ENCODE measurements around the gene UROC1. TPM values are rescaled to one million over a fixed set of nuclear protein-coding genes. Genes with fewer than 3 reads are reported as not detected.

Gene UROC1
- total RNA-seq, 1 donor from 2014 or later: not detected

DNA sequence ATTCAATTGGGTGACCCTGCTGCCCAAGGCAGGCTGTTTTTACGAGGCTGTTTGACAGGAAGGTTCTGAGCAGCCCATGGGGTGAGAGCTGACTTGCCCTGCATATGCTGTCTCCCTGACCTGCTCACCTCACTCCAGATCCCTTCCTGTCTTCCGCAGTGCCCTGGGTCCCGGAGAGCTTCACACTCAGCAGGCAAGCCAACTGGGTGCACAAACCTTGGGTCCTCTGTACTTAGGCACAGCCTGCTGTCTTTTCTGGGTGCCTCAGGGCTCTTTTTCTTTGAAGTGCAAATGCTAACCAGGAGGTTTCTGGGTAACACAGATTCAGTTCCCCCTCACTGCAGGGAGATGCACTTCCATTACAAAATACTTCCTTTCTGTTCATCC is 74.7 kb downstream of the UROC1 start:
- intact Hi-C loops (cut with DNase I): no loop called here
- Histone ChIP-seq H3K4me1 (no peaks in the 10 kb centered on the region), H3K36me3 (peaks cover 13 to 34% of the 10 kb centered on the region in 2 donors), H3K9me3 (no peaks in the 10 kb centered on the region), H3K4me3 (no peak overlapping the region), H3K27ac (no peak overlapping the region), H3K27me3 (no peaks in the 10 kb centered on the region)
- TF ChIP-seq, protein P1, sequence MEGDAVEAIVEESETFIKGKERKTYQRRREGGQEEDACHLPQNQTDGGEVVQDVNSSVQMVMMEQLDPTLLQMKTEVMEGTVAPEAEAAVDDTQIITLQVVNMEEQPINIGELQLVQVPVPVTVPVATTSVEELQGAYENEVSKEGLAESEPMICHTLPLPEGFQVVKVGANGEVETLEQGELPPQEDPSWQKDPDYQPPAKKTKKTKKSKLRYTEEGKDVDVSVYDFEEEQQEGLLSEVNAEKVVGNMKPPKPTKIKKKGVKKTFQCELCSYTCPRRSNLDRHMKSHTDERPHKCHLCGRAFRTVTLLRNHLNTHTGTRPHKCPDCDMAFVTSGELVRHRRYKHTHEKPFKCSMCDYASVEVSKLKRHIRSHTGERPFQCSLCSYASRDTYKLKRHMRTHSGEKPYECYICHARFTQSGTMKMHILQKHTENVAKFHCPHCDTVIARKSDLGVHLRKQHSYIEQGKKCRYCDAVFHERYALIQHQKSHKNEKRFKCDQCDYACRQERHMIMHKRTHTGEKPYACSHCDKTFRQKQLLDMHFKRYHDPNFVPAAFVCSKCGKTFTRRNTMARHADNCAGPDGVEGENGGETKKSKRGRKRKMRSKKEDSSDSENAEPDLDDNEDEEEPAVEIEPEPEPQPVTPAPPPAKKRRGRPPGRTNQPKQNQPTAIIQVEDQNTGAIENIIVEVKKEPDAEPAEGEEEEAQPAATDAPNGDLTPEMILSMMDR (IDR thresholded peaks at IDR 0.05): no peak
- DNase-seq (ENCODE audit: low spot score in 2 of 2): peak in 1 of 2 donors; percentile 9

DNA sequence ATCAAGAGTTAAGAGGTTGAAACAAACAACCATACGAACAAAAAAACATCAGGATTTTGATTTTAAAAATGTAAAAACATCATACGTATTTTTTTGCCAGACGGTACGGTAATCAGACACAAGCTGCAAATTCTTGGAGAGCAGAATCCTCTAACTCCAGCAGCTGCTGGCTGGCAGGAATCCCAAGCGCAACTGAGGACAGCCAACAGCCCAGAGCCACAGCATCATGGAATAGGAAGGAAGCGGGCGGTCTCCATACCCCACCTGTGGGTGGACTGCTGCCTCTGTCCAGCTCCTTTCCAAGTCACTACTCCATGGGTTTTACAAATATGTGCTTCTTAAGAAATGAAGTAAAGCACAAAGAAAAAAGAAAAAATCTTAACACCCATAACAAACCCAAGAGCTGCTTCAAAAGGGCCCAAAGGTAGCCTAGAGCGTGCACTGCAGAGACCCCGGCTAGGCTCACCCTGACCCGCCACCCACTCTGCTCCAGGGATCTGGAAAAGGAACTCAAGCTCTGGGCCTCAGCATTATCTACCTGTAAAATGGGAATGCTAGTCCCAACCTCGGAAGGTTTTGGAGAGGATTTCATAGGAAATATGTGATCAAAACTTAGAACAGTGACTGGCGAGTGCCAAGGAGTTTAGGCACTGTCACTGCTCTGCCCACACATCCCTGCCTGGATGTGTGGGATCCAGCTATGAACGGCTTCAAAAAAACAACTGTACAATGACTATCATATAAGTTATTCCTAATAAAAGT is 75.3 kb downstream of the UROC1 start:
- Histone ChIP-seq H3K4me1 (no peaks in the 10 kb centered on the region), H3K36me3 (peaks cover 13 to 40% of the 10 kb centered on the region in 2 donors), H3K27me3 (no peaks in the 10 kb centered on the region), H3K4me3 (no peak overlapping the region), H3K9me3 (no peaks in the 10 kb centered on the region), H3K27ac (no peak overlapping the region)
- TF ChIP-seq, protein P1 (IDR thresholded peaks at IDR 0.05): no peak
- DNase-seq (ENCODE audit: low spot score in 2 of 2): peak in 1 of 2 donors; percentile 52
- intact Hi-C loops (cut with DNase I): no loop called here

DNA sequence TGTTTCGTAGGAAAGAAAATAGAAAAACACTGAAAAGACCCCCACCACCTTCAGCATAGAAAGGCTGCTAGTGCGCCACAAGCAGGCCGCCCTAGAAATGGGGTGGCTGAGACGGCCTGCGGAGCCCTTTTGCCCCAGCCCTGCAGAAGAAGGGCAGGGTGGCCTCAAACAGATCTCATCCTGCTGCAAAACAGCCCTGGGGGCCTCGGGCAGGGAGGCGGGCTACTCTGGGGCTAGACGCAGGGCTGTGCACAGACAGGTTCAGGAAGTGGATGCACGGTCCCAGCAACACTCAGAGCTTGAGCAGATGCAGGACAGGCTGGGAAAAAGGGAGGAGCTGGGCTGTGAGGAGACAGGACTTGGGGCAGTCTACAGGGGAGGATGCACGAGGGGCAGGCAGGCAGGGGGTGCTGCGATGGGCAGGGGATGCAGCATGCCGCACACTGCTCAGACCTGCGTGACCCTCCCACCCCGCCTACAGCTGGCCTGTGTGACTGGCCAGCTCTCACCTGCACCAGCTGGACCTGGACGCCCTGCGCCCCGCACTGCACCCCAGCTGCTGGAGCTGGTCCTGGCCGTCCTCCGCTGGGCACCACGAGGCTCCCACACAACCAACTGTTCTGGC is 76.2 kb downstream of the UROC1 start:
- no peaks in the 10 kb centered on the region for H3K4me1 ChIP-seq
- TF ChIP-seq, protein P1 (IDR thresholded peaks at IDR 0.05): no peak
- no peaks in the 10 kb centered on the region for H3K9me3 ChIP-seq
- DNase-seq (ENCODE audit: low spot score in 2 of 2): peak in 1 of 2 donors; percentile 52
- no peak overlapping the region for H3K27ac ChIP-seq
- H3K27me3 ChIP-seq: no peaks in the 10 kb centered on the region
- intact Hi-C loops (cut with DNase I): no loop called here
- no peak overlapping the region for H3K4me3 ChIP-seq
- H3K36me3 ChIP-seq: peaks cover 20 to 49% of the 10 kb centered on the region in 2 donors

DNA sequence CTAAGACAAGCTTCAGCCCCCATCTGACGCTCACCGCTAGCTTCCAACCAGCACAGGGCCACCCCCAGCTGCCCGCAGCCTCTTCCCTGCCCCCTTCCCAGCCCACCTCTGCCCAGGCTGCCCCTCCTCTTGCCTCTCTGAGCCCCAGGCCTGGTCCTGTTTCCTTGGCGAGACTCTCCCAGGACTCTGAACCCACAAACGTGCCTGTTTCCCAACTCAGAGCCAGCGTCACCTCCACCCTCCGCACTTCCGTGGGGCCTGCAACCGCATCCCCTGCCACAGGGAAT is 76.9 kb downstream of the UROC1 start:
- Histone ChIP-seq H3K27me3 (no peaks in the 10 kb centered on the region), H3K9me3 (no peaks in the 10 kb centered on the region), H3K36me3 (peaks cover 23 to 54% of the 10 kb centered on the region in 2 donors), H3K4me3 (no peak overlapping the region), H3K27ac (no peak overlapping the region), H3K4me1 (no peaks in the 10 kb centered on the region)
- peak in 1 of 2 donors; percentile 45 for DNase-seq (ENCODE audit: low spot score in 2 of 2)
- intact Hi-C loops (cut with DNase I): no loop called here
- TF ChIP-seq, protein P1 (IDR thresholded peaks at IDR 0.05): no peak

DNA sequence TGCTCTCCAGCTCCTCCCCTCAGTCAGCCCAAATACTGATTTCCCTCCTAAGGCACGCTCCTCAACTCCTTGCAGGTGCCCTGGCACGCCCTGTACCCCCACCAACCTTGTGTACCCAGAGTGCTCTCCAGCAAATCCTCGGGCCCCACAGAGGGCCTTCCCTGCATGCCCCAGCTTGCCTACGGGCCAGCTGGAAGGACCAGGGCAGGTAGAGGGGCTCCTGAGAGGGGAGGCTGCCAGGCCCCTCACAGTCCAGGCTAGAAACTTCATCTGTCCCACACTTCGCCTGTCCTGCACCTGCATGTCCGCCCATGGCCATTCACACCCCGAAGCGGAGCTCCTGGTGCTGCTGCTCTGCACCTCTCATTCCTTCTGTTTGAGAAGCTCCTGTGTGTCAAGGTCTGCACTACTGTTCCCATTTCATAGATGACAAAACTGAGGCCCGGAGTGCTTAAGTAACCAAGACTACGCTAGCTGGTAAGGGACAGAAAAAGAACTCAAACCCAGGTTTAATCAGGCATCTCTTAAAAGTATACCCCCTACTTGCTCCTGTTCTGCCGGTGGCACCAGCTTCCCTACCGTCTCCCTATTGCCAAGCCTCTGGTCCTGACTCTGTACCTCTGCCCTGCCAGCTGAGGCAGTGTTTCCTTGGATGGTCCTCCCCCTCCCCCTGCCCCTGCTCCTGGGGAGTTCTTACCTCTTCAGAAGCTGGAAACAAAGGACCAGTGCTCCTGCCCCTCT is 77.4 kb downstream of the UROC1 start:
- Histone ChIP-seq H3K9me3 (no peaks in the 10 kb centered on the region), H3K4me3 (no peak overlapping the region), H3K27me3 (no peaks in the 10 kb centered on the region), H3K36me3 (peaks cover 23 to 59% of the 10 kb centered on the region in 2 donors), H3K4me1 (no peaks in the 10 kb centered on the region), H3K27ac (no peak overlapping the region)
- intact Hi-C loops (cut with DNase I): no loop called here
- TF ChIP-seq, protein P1 (IDR thresholded peaks at IDR 0.05): no peak
- DNase-seq (ENCODE audit: low spot score in 2 of 2): peak in 1 of 2 donors; percentile 33

Data from ascending aorta (tissue), 2 donors.